ENCODE data around the gene SDK1.
A peak's percentile ranks its signal among the peaks of the same experiment; 100 is the strongest.

The SDK1 gene

GRCh38 chr7:3338161-3338560 lies 37.1 kb downstream of the SDK1 start:
- in situ Hi-C loops (cut with HindIII; ENCODE audit: low sequenced_read_pairs), result no loop called here
- TF ChIP-seq, protein P1, sequence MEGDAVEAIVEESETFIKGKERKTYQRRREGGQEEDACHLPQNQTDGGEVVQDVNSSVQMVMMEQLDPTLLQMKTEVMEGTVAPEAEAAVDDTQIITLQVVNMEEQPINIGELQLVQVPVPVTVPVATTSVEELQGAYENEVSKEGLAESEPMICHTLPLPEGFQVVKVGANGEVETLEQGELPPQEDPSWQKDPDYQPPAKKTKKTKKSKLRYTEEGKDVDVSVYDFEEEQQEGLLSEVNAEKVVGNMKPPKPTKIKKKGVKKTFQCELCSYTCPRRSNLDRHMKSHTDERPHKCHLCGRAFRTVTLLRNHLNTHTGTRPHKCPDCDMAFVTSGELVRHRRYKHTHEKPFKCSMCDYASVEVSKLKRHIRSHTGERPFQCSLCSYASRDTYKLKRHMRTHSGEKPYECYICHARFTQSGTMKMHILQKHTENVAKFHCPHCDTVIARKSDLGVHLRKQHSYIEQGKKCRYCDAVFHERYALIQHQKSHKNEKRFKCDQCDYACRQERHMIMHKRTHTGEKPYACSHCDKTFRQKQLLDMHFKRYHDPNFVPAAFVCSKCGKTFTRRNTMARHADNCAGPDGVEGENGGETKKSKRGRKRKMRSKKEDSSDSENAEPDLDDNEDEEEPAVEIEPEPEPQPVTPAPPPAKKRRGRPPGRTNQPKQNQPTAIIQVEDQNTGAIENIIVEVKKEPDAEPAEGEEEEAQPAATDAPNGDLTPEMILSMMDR (IDR thresholded peaks at IDR 0.05; ENCODE audit: low read depth, low read length, missing control alignments), result no peak

DNA sequence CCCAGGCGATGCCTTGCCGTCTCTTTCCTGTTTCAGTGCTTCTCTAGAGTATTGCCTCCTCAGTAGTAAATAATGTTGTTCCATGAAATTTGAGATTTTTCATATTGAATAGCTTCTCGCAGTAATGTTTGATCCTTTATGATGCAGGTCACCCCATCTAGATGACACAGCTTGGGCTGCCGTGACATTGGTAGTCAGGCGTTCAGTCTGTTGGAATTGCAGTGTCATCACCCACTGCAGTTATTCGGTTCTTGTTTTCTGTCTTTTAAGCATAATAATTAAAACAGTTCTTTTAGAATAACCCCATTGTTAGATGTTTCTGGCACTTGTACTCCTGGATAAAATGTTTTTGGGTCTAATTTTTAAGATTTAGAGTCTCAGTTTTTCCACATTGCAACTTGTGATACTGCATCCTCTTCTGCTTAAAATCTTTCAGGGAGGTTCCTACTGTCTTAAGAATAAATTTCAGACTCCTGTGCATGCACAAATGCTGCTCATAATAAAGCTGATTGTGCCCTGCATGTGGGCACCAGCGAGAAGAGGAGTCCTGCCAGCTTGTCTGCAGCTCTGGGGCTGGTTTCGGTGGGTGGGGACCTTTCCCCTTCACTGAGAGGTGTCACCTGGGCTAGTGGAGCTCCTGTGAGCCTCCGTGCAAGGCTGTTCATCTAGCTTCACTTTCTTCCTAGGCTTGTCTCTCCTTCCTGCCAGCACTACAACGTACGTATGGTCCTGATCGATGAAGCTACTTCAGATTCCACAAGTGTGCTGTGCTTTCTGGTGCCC lies 44.8 kb downstream of the SDK1 start:
- DNase-seq (ENCODE audit: low read depth), result no peak
- TF ChIP-seq, protein P1 (IDR thresholded peaks at IDR 0.05; ENCODE audit: low read depth, low read length, missing control alignments), result no peak
- no peak overlapping the region for H3K4me3 ChIP-seq (ENCODE audit: low read depth, low read length)
- in situ Hi-C loops (cut with HindIII; ENCODE audit: low sequenced_read_pairs), result no loop called here

More at GRCh38 chr7:3338161-3338560, 37.1 kb downstream of the SDK1 start:
- DNase-seq (ENCODE audit: low read depth), result no peak
- no peak overlapping the region for H3K4me3 ChIP-seq (ENCODE audit: low read depth, low read length)

DNA sequence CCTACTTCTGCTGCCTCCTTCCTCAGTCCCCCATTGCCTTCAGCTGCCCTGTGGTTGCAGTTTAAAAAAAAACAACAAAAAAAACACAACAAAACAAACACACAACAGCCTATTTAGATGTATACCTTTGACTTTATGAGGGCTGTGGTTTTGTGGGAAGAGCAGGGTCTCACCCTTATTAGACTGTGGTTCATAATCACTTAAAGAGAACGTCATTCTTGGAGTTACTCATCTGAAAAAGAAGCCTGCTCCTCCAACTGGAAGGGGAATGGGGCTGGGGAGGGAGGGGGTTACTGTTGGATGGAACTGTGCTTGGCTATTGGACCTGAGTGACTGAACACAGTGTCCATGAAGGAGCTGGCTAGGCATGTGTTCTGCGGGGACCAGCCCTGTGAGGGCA lies 48.1 kb downstream of the SDK1 start:
- TF ChIP-seq, protein P1 (IDR thresholded peaks at IDR 0.05; ENCODE audit: low read depth, low read length, missing control alignments), result no peak
- H3K4me3 ChIP-seq (ENCODE audit: low read depth, low read length), result no peak overlapping the region
- no peak for DNase-seq (ENCODE audit: low read depth)
- in situ Hi-C loops (cut with HindIII; ENCODE audit: low sequenced_read_pairs), result no loop called here

DNA sequence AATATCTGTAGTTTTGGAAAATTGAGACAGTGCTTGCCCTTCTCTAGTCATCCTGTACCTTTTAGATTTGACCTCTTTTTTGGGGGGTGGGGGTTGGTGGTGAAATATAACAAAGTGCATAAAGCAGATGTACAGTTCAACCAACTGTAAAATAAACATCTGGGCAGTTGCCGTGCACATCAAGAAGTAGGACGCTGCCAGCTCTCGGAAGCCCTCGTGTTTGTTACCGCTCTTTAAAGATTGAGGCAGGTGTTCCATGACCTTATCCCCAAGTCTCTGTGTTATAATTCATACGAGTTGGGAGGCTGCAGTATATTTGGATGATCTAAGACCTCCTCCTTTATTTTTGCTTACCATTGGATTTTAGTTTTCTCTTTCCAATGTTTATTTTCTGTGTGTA lies 55.1 kb downstream of the SDK1 start:
- TF ChIP-seq, protein P1 (IDR thresholded peaks at IDR 0.05; ENCODE audit: low read depth, low read length, missing control alignments), result no peak
- DNase-seq (ENCODE audit: low read depth), result no peak
- no peak overlapping the region for H3K4me3 ChIP-seq (ENCODE audit: low read depth, low read length)
- in situ Hi-C loops (cut with HindIII; ENCODE audit: low sequenced_read_pairs), result no loop called here

DNA sequence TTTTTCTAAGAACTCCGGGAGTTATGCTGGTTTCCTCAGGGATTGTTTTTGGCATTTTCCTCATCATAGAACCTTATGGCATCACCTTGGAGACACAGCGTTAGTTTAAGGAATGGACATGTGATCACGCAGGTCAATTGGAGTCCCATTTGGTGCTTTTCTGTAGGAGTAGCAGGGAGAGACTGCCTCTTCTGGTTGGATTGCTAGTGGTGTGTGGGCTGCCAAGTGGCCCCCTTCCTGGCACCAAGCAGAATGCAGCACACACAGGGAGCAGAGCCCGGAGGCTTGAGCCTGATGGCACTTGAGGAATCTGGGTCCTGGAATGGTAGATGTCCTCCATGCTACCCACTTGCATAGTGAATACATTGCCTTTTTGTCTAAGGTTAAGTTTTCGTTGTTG lies 57.9 kb downstream of the SDK1 start:
- no peak for DNase-seq (ENCODE audit: low read depth)
- H3K4me3 ChIP-seq (ENCODE audit: low read depth, low read length), result no peak overlapping the region
- TF ChIP-seq, protein P1 (IDR thresholded peaks at IDR 0.05; ENCODE audit: low read depth, low read length, missing control alignments), result no peak
- in situ Hi-C loops (cut with HindIII; ENCODE audit: low sequenced_read_pairs), result no loop called here

DNA sequence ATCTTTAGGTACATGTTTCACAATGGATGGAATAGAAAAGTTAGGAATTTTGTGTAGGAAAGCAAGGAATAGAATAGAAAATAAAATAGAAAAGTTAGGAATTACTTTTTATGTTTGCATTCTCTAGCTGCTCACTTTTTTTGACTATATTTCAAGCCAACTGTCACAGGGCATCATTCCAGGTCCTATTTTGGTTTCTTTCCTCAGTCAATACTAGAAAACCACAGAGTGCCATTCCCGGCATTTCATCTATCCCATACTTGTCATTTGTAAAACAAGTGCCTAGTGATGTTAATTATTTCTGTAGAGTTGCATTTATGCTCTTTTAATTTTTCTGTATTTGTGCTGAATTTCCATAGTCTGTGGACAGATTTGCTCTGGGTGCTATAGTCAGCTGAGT lies 66.2 kb downstream of the SDK1 start:
- TF ChIP-seq, protein P1 (IDR thresholded peaks at IDR 0.05; ENCODE audit: low read depth, low read length, missing control alignments), result no peak
- in situ Hi-C loops (cut with HindIII; ENCODE audit: low sequenced_read_pairs), result no loop called here
- peak; percentile 33 for DNase-seq (ENCODE audit: low read depth)
- no peak overlapping the region for H3K4me3 ChIP-seq (ENCODE audit: low read depth, low read length)

Measured in astrocyte of the cerebellum (primary cell).